WTC11 (cell line): Measurements from ENCODE around the gene RAMAC. TPM values are rescaled to one million over a fixed set of nuclear protein-coding genes. Genes with fewer than 3 reads are reported as not detected.
"Not testable (repeated sequence)": the region's sequence is repeated elsewhere in the genome, so short reads cannot be mapped to it uniquely, and the experiment has no call there.

ENCODE experiments used
- ATAC-seq: fragments of 200-7000 bp; cut with Tn5 transposase; 2 replicates; pipeline ENCODE4 v1.10.0; 2021; ENCODE audit warnings: mild to moderate bottlenecking, moderate library complexity
- CTCF ChIA-PET: fragments of 300-600 bp; sonication (Branson Sonifier 250); formaldehyde crosslinking; loops from one replicate; lab custom pipeline; 2021; ENCODE audit warnings: antibody characterized with exemption; lab: Charles Lee
- POLR2A ChIA-PET: fragments of 350-600 bp; sonication (Branson Sonifier 250); formaldehyde crosslinking; loops from one replicate; lab custom pipeline; 2021; ENCODE audit warnings: antibody characterized with exemption; lab: Charles Lee
- DNase-seq: peaks from one replicate; pipeline ENCODE4 v3.0.0; 2021; ENCODE audit warnings: low spot score
- H3K27ac Mint-ChIP-seq: 2 replicates; pipeline ENCODE4 v1.8.0; 2021; ENCODE audit warnings: mixed read lengths
- H3K27me3 Mint-ChIP-seq: 2 replicates; pipeline ENCODE4 v1.8.0; 2021; ENCODE audit warnings: low read depth, mild to moderate bottlenecking, moderate library complexity, mixed read lengths
- H3K36me3 Mint-ChIP-seq: 2 replicates; pipeline ENCODE4 v1.8.0; 2021; ENCODE audit warnings: mixed read lengths
- H3K4me1 Mint-ChIP-seq: 2 replicates; pipeline ENCODE4 v1.8.0; 2022; ENCODE audit warnings: mixed read lengths
- H3K4me3 Mint-ChIP-seq: 2 replicates; pipeline ENCODE4 v1.8.0; 2021; ENCODE audit warnings: mild to moderate bottlenecking, moderate library complexity, mixed read lengths
- H3K9me3 Mint-ChIP-seq: 2 replicates; pipeline ENCODE4 v1.8.0; 2021; ENCODE audit warnings: mixed read lengths
- AR ChIP-seq: fragments of 250-450 bp; sonication (Bioruptor Pico); IDR thresholded peaks from 2 replicates; pipeline ENCODE4 v1.9.0; 2021; ENCODE audit warnings: mild to moderate bottlenecking
- CBFB ChIP-seq: sonication (generic); formaldehyde crosslinking; IDR thresholded peaks from 2 replicates; pipeline ENCODE4 v1.8.1; 2022; ENCODE audit warnings: mild to moderate bottlenecking, low read depth, missing genetic modification reagents
- E2F5 ChIP-seq: sonication (generic); formaldehyde crosslinking; IDR thresholded peaks from 2 replicates; pipeline ENCODE4 v1.8.1; 2022; ENCODE audit warnings: mild to moderate bottlenecking, moderate library complexity, missing genetic modification reagents
- ESRRA ChIP-seq: sonication (generic); formaldehyde crosslinking; IDR thresholded peaks from 2 replicates; pipeline ENCODE4 v1.8.1; 2022; ENCODE audit warnings: mild to moderate bottlenecking, missing genetic modification reagents, borderline replicate concordance
- FOXK1 ChIP-seq: sonication (generic); formaldehyde crosslinking; IDR thresholded peaks from 2 replicates; pipeline ENCODE4 v1.8.0; 2022; ENCODE audit warnings: mild to moderate bottlenecking, moderate library complexity, missing genetic modification reagents
- FOXP1 ChIP-seq: sonication (generic); formaldehyde crosslinking; IDR thresholded peaks from 2 replicates; pipeline ENCODE4 v1.8.0; 2022; ENCODE audit warnings: missing genetic modification reagents, mild to moderate bottlenecking, moderate library complexity, borderline replicate concordance
- NR2C2 ChIP-seq: sonication (generic); formaldehyde crosslinking; IDR thresholded peaks from 2 replicates; pipeline ENCODE4 v1.8.0; 2022; ENCODE audit warnings: mild to moderate bottlenecking, missing genetic modification reagents
- RORB ChIP-seq: fragments of 250-450 bp; sonication (Bioruptor Pico); IDR thresholded peaks from 2 replicates; pipeline ENCODE4 v1.9.0; 2021; ENCODE audit warnings: mild to moderate bottlenecking
- SMAD4 ChIP-seq: sonication (generic); formaldehyde crosslinking; IDR thresholded peaks from 2 replicates; pipeline ENCODE4 v1.8.0; 2022; ENCODE audit warnings: mild to moderate bottlenecking, missing genetic modification reagents
- TEAD1 ChIP-seq: sonication (generic); formaldehyde crosslinking; IDR thresholded peaks from 2 replicates; pipeline ENCODE4 v1.8.0; 2022; ENCODE audit warnings: mild to moderate bottlenecking, missing genetic modification reagents
- ZNF263 ChIP-seq: sonication (generic); formaldehyde crosslinking; IDR thresholded peaks from 2 replicates; pipeline ENCODE4 v1.8.1; 2022; ENCODE audit warnings: low read depth, mild to moderate bottlenecking, moderate library complexity, missing genetic modification reagents
- ZNF416 ChIP-seq: fragments of 250-450 bp; sonication (Bioruptor Pico); IDR thresholded peaks from 2 replicates; pipeline ENCODE4 v1.9.0; 2021; ENCODE audit warnings: mild to moderate bottlenecking, inconsistent platforms
- total RNA-seq: library from RNA; stranded (reverse); gene quantifications from 3 replicates; pipeline ENCODE4 v1.2.3, GENCODE V29; 2021
- TF ChIP-seq, protein P1 (sequence below): sonication (generic); formaldehyde crosslinking; IDR thresholded peaks from 2 replicates; pipeline ENCODE4 v1.8.0; 2022; ENCODE audit warnings: mild to moderate bottlenecking, missing genetic modification reagents
- TF ChIP-seq, protein P2 (sequence below): sonication (generic); formaldehyde crosslinking; IDR thresholded peaks from 2 replicates; pipeline ENCODE4 v1.8.0; 2023; ENCODE audit warnings: missing genetic modification reagents
- TF ChIP-seq, protein P3 (sequence below): sonication (generic); formaldehyde crosslinking; IDR thresholded peaks from 2 replicates; pipeline ENCODE4 v1.8.1; 2023; ENCODE audit warnings: mild to moderate bottlenecking, missing genetic modification reagents, borderline replicate concordance
- TF ChIP-seq, protein P4 (sequence below): sonication (generic); formaldehyde crosslinking; IDR thresholded peaks from 2 replicates; pipeline ENCODE4 v1.8.1; 2023; ENCODE audit warnings: mild to moderate bottlenecking, missing genetic modification reagents

The RAMAC gene
- total RNA-seq, 1 experiment from 2014 or later, result 26.6 TPM

DNA sequence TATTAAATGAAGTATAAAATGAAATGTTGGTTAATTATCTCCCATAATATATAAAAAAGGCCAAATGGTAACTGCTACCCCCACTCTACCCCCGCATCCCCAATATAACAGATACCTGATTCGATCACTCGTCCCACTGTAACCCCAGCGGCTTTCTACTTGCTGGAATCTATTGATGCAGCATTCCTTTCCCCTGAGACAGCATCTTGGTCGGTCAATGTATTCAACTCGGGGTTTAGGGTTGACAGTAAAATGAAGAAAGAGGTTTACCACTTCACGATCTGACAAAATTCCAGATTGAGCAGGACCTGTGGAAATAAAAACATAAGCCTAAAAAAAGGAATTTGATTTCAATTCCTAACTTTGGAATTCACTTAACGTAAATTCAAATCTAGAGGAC, 44.0 kb downstream of the RAMAC start (continued):
- no peak for TF ChIP-seq FOXP1
- TF ChIP-seq ESRRA (CRISPR knock-in tag), result no peak
- TF ChIP-seq FOXK1 (CRISPR knock-in tag), result no peak
- no peak for TF ChIP-seq SMAD4 (CRISPR knock-in tag)
- no peak for TF ChIP-seq NR2C2 (CRISPR knock-in tag)
- TF ChIP-seq, protein P1, sequence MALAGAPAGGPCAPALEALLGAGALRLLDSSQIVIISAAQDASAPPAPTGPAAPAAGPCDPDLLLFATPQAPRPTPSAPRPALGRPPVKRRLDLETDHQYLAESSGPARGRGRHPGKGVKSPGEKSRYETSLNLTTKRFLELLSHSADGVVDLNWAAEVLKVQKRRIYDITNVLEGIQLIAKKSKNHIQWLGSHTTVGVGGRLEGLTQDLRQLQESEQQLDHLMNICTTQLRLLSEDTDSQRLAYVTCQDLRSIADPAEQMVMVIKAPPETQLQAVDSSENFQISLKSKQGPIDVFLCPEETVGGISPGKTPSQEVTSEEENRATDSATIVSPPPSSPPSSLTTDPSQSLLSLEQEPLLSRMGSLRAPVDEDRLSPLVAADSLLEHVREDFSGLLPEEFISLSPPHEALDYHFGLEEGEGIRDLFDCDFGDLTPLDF, result no peak
- no peak for TF ChIP-seq RORB (CRISPR knock-in tag)
- TF ChIP-seq, all 79 proteins: peak for 0

- H3K27ac Mint-ChIP-seq, ATAC-seq, H3K27me3 Mint-ChIP-seq, H3K4me1 Mint-ChIP-seq, DNase-seq, H3K4me3 Mint-ChIP-seq, CTCF ChIA-PET, POLR2A ChIA-PET: not testable (repeated sequence)
- H3K36me3 Mint-ChIP-seq, result peaks cover 54% of the 10 kb centered on the region
- peaks cover 12% of the 10 kb centered on the region for H3K9me3 Mint-ChIP-seq
These were observed 45.2 kb downstream of the RAMAC start for GRCh38 chr15:83031234-83031633.

- Mint-ChIP-seq H3K4me3 (no peak overlapping the region), H3K27me3 (no peaks in the 10 kb centered on the region), H3K9me3 (peaks cover 9% of the 10 kb centered on the region), H3K4me1 (no peaks in the 10 kb centered on the region)
- CTCF ChIA-PET, result no interaction called here
- no peak for DNase-seq
- POLR2A ChIA-PET, result no interaction called here
- TF ChIP-seq, protein P2, sequence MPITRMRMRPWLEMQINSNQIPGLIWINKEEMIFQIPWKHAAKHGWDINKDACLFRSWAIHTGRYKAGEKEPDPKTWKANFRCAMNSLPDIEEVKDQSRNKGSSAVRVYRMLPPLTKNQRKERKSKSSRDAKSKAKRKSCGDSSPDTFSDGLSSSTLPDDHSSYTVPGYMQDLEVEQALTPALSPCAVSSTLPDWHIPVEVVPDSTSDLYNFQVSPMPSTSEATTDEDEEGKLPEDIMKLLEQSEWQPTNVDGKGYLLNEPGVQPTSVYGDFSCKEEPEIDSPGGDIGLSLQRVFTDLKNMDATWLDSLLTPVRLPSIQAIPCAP (CRISPR knock-in tag), result no peak
- TF ChIP-seq, protein P1, result no peak
- TF ChIP-seq AR (CRISPR knock-in tag) (no peak), ZNF263 (no peak), TEAD1 (CRISPR knock-in tag) (no peak), E2F5 (CRISPR knock-in tag) (no peak), ZNF416 (no peak), CBFB (CRISPR knock-in tag) (no peak)
- TF ChIP-seq, all 79 proteins: peak for 0
- Mint-ChIP-seq H3K36me3 (peaks cover 50% of the 10 kb centered on the region), H3K27ac (peak overlapping the region; percentile 57; the same call in 1 of the 2 replicates)
- no peak for ATAC-seq
These were observed 50.2 kb downstream of the RAMAC start for GRCh38 chr15:83036253-83036652.

GRCh38 chr15:83039206-83039605, 53.2 kb downstream of the RAMAC start:
- H3K36me3 Mint-ChIP-seq, result peaks cover 45% of the 10 kb centered on the region
- no peak overlapping the region for H3K27ac Mint-ChIP-seq
- POLR2A ChIA-PET, result interaction anchor here (0.6 kb wide), 1 partner anchor 169 kb away, joined by 3 read pairs; no protein-coding TSS in a partner anchor
- ATAC-seq (no peak), DNase-seq (no peak)
- CTCF ChIA-PET, result no interaction called here
- H3K9me3 Mint-ChIP-seq, result no peaks in the 10 kb centered on the region
- H3K27me3 Mint-ChIP-seq, result no peaks in the 10 kb centered on the region
- H3K4me1 Mint-ChIP-seq, result no peaks in the 10 kb centered on the region
- H3K4me3 Mint-ChIP-seq, result no peak overlapping the region
- TF ChIP-seq, protein P3, sequence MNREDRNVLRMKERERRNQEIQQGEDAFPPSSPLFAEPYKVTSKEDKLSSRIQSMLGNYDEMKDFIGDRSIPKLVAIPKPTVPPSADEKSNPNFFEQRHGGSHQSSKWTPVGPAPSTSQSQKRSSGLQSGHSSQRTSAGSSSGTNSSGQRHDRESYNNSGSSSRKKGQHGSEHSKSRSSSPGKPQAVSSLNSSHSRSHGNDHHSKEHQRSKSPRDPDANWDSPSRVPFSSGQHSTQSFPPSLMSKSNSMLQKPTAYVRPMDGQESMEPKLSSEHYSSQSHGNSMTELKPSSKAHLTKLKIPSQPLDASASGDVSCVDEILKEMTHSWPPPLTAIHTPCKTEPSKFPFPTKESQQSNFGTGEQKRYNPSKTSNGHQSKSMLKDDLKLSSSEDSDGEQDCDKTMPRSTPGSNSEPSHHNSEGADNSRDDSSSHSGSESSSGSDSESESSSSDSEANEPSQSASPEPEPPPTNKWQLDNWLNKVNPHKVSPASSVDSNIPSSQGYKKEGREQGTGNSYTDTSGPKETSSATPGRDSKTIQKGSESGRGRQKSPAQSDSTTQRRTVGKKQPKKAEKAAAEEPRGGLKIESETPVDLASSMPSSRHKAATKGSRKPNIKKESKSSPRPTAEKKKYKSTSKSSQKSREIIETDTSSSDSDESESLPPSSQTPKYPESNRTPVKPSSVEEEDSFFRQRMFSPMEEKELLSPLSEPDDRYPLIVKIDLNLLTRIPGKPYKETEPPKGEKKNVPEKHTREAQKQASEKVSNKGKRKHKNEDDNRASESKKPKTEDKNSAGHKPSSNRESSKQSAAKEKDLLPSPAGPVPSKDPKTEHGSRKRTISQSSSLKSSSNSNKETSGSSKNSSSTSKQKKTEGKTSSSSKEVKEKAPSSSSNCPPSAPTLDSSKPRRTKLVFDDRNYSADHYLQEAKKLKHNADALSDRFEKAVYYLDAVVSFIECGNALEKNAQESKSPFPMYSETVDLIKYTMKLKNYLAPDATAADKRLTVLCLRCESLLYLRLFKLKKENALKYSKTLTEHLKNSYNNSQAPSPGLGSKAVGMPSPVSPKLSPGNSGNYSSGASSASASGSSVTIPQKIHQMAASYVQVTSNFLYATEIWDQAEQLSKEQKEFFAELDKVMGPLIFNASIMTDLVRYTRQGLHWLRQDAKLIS, result no peak
- TF ChIP-seq, protein P4, sequence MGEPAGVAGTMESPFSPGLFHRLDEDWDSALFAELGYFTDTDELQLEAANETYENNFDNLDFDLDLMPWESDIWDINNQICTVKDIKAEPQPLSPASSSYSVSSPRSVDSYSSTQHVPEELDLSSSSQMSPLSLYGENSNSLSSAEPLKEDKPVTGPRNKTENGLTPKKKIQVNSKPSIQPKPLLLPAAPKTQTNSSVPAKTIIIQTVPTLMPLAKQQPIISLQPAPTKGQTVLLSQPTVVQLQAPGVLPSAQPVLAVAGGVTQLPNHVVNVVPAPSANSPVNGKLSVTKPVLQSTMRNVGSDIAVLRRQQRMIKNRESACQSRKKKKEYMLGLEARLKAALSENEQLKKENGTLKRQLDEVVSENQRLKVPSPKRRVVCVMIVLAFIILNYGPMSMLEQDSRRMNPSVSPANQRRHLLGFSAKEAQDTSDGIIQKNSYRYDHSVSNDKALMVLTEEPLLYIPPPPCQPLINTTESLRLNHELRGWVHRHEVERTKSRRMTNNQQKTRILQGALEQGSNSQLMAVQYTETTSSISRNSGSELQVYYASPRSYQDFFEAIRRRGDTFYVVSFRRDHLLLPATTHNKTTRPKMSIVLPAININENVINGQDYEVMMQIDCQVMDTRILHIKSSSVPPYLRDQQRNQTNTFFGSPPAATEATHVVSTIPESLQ, result no peak
